Lung (tissue), 12 donors: Measurements from ENCODE around the gene PRKCQ. TPM values are rescaled to one million over a fixed set of nuclear protein-coding genes. Genes with fewer than 3 reads are reported as not detected.

ENCODE experiments used
- ATAC-seq: fragments of 200-7000 bp; cut with Tn5 transposase; one replicate; pipeline ENCODE4 v1.9.1; 2020; ENCODE audit warnings: moderate number of reproducible peaks; ENCODE audit not compliant: insufficient read depth, low FRiP score
- DNase-seq, 3 donors: peaks; one replicate each; pipeline ENCODE4 v3.0.0-alpha.2; 2013 to 2017
- H3K27ac ChIP-seq, 2 donors: one replicate each; pipeline ENCODE4 v1.5.1; 2013; ENCODE audit warnings: mild to moderate bottlenecking in 2 of 2, moderate library complexity in 2 of 2, control low read depth in 1 of 2, inconsistent platforms in 1 of 2, low read depth in 1 of 2, low read length in 1 of 2
- H3K27me3 ChIP-seq, 3 donors: one replicate each; pipeline ENCODE4 v1.5.1; 2013; ENCODE audit warnings: low read length in 2 of 3; ENCODE audit not compliant: control insufficient read depth in 3 of 3, insufficient read depth in 3 of 3
- H3K36me3 ChIP-seq, 4 donors: one replicate each; pipeline ENCODE4 v1.5.1; 2013; ENCODE audit warnings: low read length in 4 of 4, mild to moderate bottlenecking in 1 of 4, moderate library complexity in 1 of 4; ENCODE audit not compliant: control insufficient read depth in 4 of 4, insufficient read depth in 4 of 4
- H3K4me1 ChIP-seq, 5 donors: one replicate each; pipeline ENCODE4 v1.5.1; 2013; ENCODE audit warnings: low read length in 5 of 5, mild to moderate bottlenecking in 2 of 5, moderate library complexity in 1 of 5; ENCODE audit not compliant: control insufficient read depth in 5 of 5, insufficient read depth in 5 of 5
- H3K4me3 ChIP-seq: one replicate; pipeline ENCODE4 v1.5.1; 2013; ENCODE audit warnings: mild to moderate bottlenecking, control low read depth, moderate library complexity
- H3K9ac ChIP-seq, 2 donors: one replicate each; pipeline ENCODE4 v1.5.1; 2013; ENCODE audit warnings: low read length in 2 of 2, control low read depth in 1 of 2; ENCODE audit not compliant: insufficient read depth in 1 of 2
- H3K9me3 ChIP-seq, 4 donors: one replicate each; pipeline ENCODE4 v1.5.1; 2013; ENCODE audit warnings: low read length in 3 of 4, mild to moderate bottlenecking in 1 of 4, moderate library complexity in 1 of 4; ENCODE audit not compliant: control insufficient read depth in 4 of 4, insufficient read depth in 3 of 4
- CTCF ChIP-seq: IDR thresholded peaks from 2 replicates; pipeline ENCODE4 v1.5.1; 2012; ENCODE audit warnings: mild to moderate bottlenecking; ENCODE audit errors: control extremely low read depth, extremely low read depth
- WGBS, 2 donors: extraction: QIAGEN DNeasy Blood & Tissue Kit; methylation state at CpG; one replicate each; pipeline ENCODE4 v1.1.7; 2013; 5-methylcytosine and 5-hydroxymethylcytosine counted together
- polyA plus RNA-seq, 2 donors: library from polyadenylated mRNA; stranded (reverse); fragments of 200-250 nt; gene quantifications; one replicate each; pipeline ENCODE4 v1.2.1, GENCODE V29; 2013
- total RNA-seq, 2 donors: library from RNA; depleted of rRNA in 1 of 2; stranded (reverse); fragments of >200 nt in 1 of 2; gene quantifications; one replicate each; pipeline ENCODE4 v1.2.1, GENCODE V29; 2014 to 2021
- donor health status: control.
- donor health status: control.
- donor health status: Bipolar disorder and iron deficiency.
- donor health status: healthy.
- donor health status: DM: yes; HTN: yes; CAD: no.

PRKCQ gene
- total and polyA plus RNA-seq, 4 donors: 2.8 to 9.1 (median 7.2) TPM

DNA sequence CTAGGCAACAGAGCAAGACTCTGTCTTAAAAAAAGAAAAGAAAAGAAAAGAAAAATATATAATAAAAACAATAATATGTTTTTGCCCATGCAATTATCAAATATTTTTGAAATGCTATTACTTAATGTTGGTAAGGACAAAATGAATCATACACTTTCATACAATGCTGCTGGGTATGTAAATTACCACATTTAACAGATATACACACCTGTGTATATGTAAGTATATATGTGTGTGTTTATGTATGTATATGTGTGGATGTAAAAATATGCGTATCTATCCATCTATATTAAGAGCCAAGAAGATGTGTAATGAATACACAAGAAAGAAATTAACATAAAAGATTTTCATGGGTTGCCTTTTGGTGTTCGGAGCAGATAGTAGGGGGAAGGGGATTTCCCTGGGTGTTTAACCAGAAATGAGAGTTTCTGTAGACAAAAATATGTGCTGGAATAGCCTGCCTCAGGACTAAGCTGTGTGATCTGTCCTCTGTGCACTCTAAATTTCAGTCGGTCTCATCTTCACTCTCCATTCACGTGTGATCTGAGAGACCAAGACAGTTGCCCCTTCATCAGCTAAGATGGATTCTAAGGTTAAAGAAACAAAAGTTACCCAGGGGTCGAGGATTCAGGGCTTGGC, 61.2 kb downstream of the PRKCQ start:
- TF ChIP-seq CTCF: no peak
- Histone ChIP-seq H3K9me3 (no peaks in the 10 kb centered on the region), H3K36me3 (no peaks in the 10 kb centered on the region), H3K4me1 (peaks cover 0 to 3% (median 0%) of the 10 kb centered on the region in 5 donors), H3K27ac (no peak overlapping the region), H3K9ac (no peak overlapping the region), H3K27me3 (peaks cover 0 to 3% (median 2%) of the 10 kb centered on the region in 3 donors), H3K4me3 (no peak overlapping the region)
- DNase-seq (no peak), ATAC-seq (no peak)
- 67 to 81% methylated on average over 5 of the region's 5 CpGs for WGBS, 2 donors

DNA sequence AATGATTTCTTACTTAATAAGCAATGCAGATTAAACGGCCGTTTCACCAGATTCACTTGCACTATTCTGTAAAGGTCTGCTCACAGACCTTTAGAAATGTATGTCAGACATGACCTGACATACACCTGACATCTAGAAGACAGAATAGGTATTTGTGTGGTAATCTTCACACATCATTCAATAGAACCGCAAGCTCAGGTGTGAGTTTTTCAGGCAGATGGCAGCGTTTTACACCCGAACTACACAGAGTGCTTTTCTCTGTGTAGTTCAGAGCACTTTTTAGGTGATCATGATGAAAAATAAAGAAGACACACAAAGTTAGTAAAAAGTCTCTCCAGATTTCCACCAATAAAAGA, 63.2 kb downstream of the PRKCQ start:
- ATAC-seq (no peak), DNase-seq (no peak)
- Histone ChIP-seq H3K36me3 (no peaks in the 10 kb centered on the region), H3K4me1 (peaks cover 0 to 5% (median 0%) of the 10 kb centered on the region in 5 donors), H3K9ac (no peak overlapping the region), H3K4me3 (no peak overlapping the region), H3K27me3 (peaks cover 0 to 3% (median 2%) of the 10 kb centered on the region in 3 donors), H3K9me3 (no peaks in the 10 kb centered on the region), H3K27ac (no peak overlapping the region)
- WGBS, 2 donors: 65 to 75% methylated on average over 5 of the region's 5 CpGs
- TF ChIP-seq CTCF: no peak

- ATAC-seq (no peak), DNase-seq (peak in 1 of 3 donors; percentile 2)
- no peak overlapping the region for H3K27ac ChIP-seq
- no peak for TF ChIP-seq CTCF
- 52 to 75% methylated on average over 7 of the region's 7 CpGs for WGBS, 2 donors
- H3K36me3 ChIP-seq: no peaks in the 10 kb centered on the region
- no peak overlapping the region for H3K4me3 ChIP-seq
- H3K27me3 ChIP-seq: peaks cover 0 to 3% (median 2%) of the 10 kb centered on the region in 3 donors
- H3K9me3 ChIP-seq: no peaks in the 10 kb centered on the region
- H3K4me1 ChIP-seq: peaks cover 0 to 5% (median 0%) of the 10 kb centered on the region in 5 donors
- no peak overlapping the region for H3K9ac ChIP-seq
These were observed 63.7 kb downstream of the PRKCQ start for GRCh38 chr10:6516281-6516928.
